ENCODE data around the gene SIRT4.

GRCh38 chr12:120347766-120348165 lies 45.6 kb downstream of the SIRT4 start:
- TF ChIP-seq CTCF (IDR thresholded peaks at IDR 0.05 in 2 of 3, conservative IDR thresholded peaks at IDR 0.05 in 1 of 3; ENCODE audit: control insufficient read depth in 2 of 3, extremely low read depth in 1 of 3, insufficient read depth in 1 of 3, low read depth in 3 of 3, low read length in 3 of 3): no peak
- TF ChIP-seq ELK1 (IDR thresholded peaks at IDR 0.05; ENCODE audit: low read depth, low read length): no peak
- TF ChIP-seq POLR2AphosphoS5 (IDR thresholded peaks at IDR 0.05; ENCODE audit: low read length): no peak
- no peak for TF ChIP-seq MYC (IDR thresholded peaks at IDR 0.05; ENCODE audit: insufficient read depth, insufficient read length, insufficient replicate concordance, low read length, severe bottlenecking)
- no peak for TF ChIP-seq POLR2A (IDR thresholded peaks at IDR 0.05; ENCODE audit: low read depth, low read length)
- TF ChIP-seq HCFC1 (IDR thresholded peaks at IDR 0.05; ENCODE audit: low read length): no peak
- no peak for TF ChIP-seq POLR2AphosphoS2 (IDR thresholded peaks at IDR 0.05; ENCODE audit: low read depth, low read length)
- no peak for TF ChIP-seq MAX (IDR thresholded peaks at IDR 0.05; ENCODE audit: low read depth, low read length)
- TF ChIP-seq CEBPB (IDR thresholded peaks at IDR 0.05; ENCODE audit: borderline replicate concordance in 1 of 2, low read depth in 2 of 2, low read length in 2 of 2): no peak

All from GM12878 (cell line).